Renal cortical epithelial cell (primary cell): ENCODE data around the gene CLC. TPM values are rescaled to one million over a fixed set of nuclear protein-coding genes. Genes with fewer than 3 reads are reported as not detected.

Experiments
- total RNA-seq: library from RNA; depleted of rRNA; stranded (reverse); fragments of >200 nt; gene quantifications from 2 replicates; pipeline ENCODE4 v1.2.3, GENCODE V29; 2014

Gene CLC
- total RNA-seq, 1 donor from 2014 or later, result not detected

Other genes starting within 250 kb of the CLC start
- 0.05 TPM in 1 of 2 replicates, not detected in the other for gene DLL3, start 239.1 kb downstream of the CLC start, total RNA-seq
- not detected in 2 replicates for gene SELENOV, start 222.9 kb downstream of the CLC start, total RNA-seq
- gene EID2B, start 205.2 kb downstream of the CLC start, total RNA-seq, result 2.1 and 2.5 TPM in 2 replicates
- gene EID2, start 197.9 kb downstream of the CLC start, total RNA-seq, result 5.4 and 16.9 TPM in 2 replicates
- not detected in 2 replicates for gene LGALS13, start 135.5 kb downstream of the CLC start, total RNA-seq
- gene LGALS16, start 82.1 kb downstream of the CLC start, total RNA-seq, result not detected in 2 replicates
- not detected in 2 replicates for gene LGALS14, start 33.5 kb downstream of the CLC start, total RNA-seq
- not detected in 2 replicates for gene LEUTX, start 40.8 kb upstream of the CLC start, total RNA-seq
- 9.9 and 47.1 TPM in 2 replicates for gene DYRK1B, start 96.1 kb upstream of the CLC start, total RNA-seq
- gene FBL, start 108.3 kb upstream of the CLC start, total RNA-seq, result 89.2 and 159 TPM in 2 replicates
- 1.9 and 26.3 TPM in 2 replicates for gene FCGBP, start 196.6 kb upstream of the CLC start, total RNA-seq
- 128 and 155 TPM in 2 replicates for gene PSMC4, start 233.1 kb upstream of the CLC start, total RNA-seq